ENCODE results near the gene KYAT1. TPM values are rescaled to one million over a fixed set of nuclear protein-coding genes. Genes with fewer than 3 reads are reported as not detected.
A peak's percentile ranks its signal among the peaks of the same experiment; 100 is the strongest.

Gene KYAT1
- total RNA-seq, 1 experiment from 2014 or later: 14.6 TPM

DNA sequence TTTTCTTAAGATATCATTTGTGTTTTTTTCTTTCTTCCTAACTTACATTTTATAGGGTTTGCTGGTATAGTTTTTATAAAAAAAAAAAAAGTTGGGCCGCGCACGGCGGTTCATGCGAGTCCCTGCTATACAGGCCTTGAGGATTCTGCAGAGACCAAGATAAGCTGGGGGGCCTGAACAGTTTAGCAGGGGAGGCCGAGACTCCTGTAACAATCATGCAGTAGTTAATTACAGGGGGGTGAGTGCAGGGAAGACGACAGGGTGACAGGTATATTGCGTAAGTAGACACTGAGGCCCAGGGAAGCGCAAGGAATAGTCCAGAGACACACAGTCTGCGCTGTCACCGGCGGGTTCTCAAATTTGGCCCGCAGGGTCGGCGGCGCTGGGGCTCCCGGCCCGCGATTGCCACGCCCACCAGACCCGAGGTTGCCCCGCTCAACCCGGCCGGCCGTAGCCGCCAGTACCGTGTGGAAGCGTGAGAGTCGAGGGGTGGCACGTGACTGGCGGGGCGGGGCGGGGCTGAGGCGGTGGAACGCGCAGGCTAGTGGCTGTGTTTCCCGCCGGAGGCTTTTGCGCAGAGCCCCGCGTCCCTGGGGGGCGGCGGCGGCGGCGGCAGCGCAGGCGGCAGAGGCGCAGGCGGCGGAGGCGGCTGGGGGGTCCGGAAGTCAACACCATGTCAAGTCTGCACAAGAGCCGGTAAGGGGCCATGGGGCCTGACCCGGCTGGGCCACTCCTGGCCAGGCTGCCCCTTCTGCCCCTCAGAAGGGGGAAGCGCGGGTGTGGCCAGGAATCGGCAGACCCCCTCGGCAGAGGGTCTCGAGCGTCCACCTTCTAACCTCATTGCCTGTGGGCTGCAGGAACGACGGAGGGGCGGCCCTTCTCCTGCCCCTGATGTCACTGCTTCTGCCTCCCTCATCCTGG is 94.8 kb downstream of the KYAT1 start, which contains the start of gene TBC1D13:
Gene TBC1D13 (plus strand): TSS at position 573 of the 921 bp plus-strand sequence. CDS start 101 bp downstream, at position 674.
- H2BK15ac ChIP-seq (ENCODE audit: low read depth, low read length): no peak within 1 kb of the TSS
- WGBS (ENCODE audit: extremely low coverage, insufficient read length, low lambda C conversion rate): no CpG with 5 or more reads among the region's 64 CpGs
- H3K4me1 Mint-ChIP-seq: peaks cover 5 to 6% of the 10 kb centered on the region in 2 experiments; a peak in 3 of 4 replicates
- peak within 1 kb of the TSS; percentile 88 for H3K4me2 ChIP-seq (ENCODE audit: insufficient read depth, insufficient read length, low read length)
- H2BK20ac ChIP-seq (ENCODE audit: low read depth, low read length, poor library complexity, severe bottlenecking): no peak within 1 kb of the TSS
- no peak within 1 kb of the TSS for H3K4ac ChIP-seq (ENCODE audit: low read depth, low read length)
- H4K5ac ChIP-seq (ENCODE audit: insufficient read length, low read depth, low read length): no peak within 1 kb of the TSS
- no peak within 1 kb of the TSS for H2BK120ac ChIP-seq (ENCODE audit: low read depth, low read length, poor library complexity, severe bottlenecking)
- no peak within 1 kb of the TSS for H2BK12ac ChIP-seq (ENCODE audit: insufficient read length, low read depth, low read length)
- H4K20me1 ChIP-seq (ENCODE audit: control insufficient read depth, insufficient read depth, insufficient read length): no peaks in the 10 kb centered on the region
- no peaks in the 10 kb centered on the region for H3K79me2 ChIP-seq (ENCODE audit: insufficient read depth, low read length)
- H3K36me3 Mint-ChIP-seq (ENCODE audit: insufficient read depth in 1 of 3, low read depth in 3 of 3): peaks cover 2 to 10% (median 6%) of the 10 kb centered on the region in 3 experiments; a peak in 5 of 7 replicates
- peak within 1 kb of the TSS; percentile 46 for H3K9ac ChIP-seq (ENCODE audit: extremely low read depth, insufficient read length, low read length)
- peak within 1 kb of the TSS; percentile 87 to 96 for H3K4me3 Mint-ChIP-seq
- H3K14ac ChIP-seq (ENCODE audit: insufficient read depth, low read length): peak within 1 kb of the TSS; percentile 70
- DNase-seq: peak; percentile 94
- no peak within 1 kb of the TSS for H4K91ac ChIP-seq (ENCODE audit: insufficient read length, low read depth, low read length)
- H3K9me3 Mint-ChIP-seq: peaks cover 0 to 4% of the 10 kb centered on the region in 2 experiments; a peak in 3 of 5 replicates
- H2BK5ac ChIP-seq (ENCODE audit: insufficient read length, low read length): no peak within 1 kb of the TSS
- no peak within 1 kb of the TSS for H3K23ac ChIP-seq (ENCODE audit: insufficient read length, low read depth, low read length)
- H3K4me1 ChIP-seq (ENCODE audit: insufficient read depth, low read length): no peaks in the 10 kb centered on the region
- H3K27me3 ChIP-seq (ENCODE audit: insufficient read depth, low read length): no peaks in the 10 kb centered on the region
- no peak within 1 kb of the TSS for H3K18ac ChIP-seq (ENCODE audit: insufficient read length, low read depth, low read length)
- no peak within 1 kb of the TSS for H2AK5ac ChIP-seq (ENCODE audit: insufficient read length, low read length)
- H3T11ph ChIP-seq (ENCODE audit: low read length): no peak within 1 kb of the TSS
- H3K9me3 ChIP-seq (ENCODE audit: control insufficient read depth, low read depth, low read length): no peaks in the 10 kb centered on the region
- no peaks in the 10 kb centered on the region; the same call in 1 of the 2 replicates for H3K27me3 Mint-ChIP-seq (ENCODE audit: low read depth)
- no peak within 1 kb of the TSS for H2AFZ ChIP-seq (ENCODE audit: low read length)
- H3K23me2 ChIP-seq (ENCODE audit: insufficient read length, low read depth, low read length, poor library complexity, severe bottlenecking): peaks cover 5% of the 10 kb centered on the region
- no peak within 1 kb of the TSS for H4K8ac ChIP-seq (replicated peaks; ENCODE audit: insufficient read length, low read depth, low read length)
- no peak within 1 kb of the TSS for H3K27ac ChIP-seq (ENCODE audit: insufficient read length, low read depth, low read length)
- peak within 1 kb of the TSS; percentile 73 to 84 (median 74); a peak in 4 of 7 replicates for H3K27ac Mint-ChIP-seq
- peaks cover 4% of the 10 kb centered on the region for H3K79me1 ChIP-seq (ENCODE audit: insufficient read depth, low read depth, low read length, poor library complexity, severe bottlenecking)
- TF ChIP-seq CTCF (conservative IDR thresholded peaks at IDR 0.05): no peak
- H3K56ac ChIP-seq (ENCODE audit: insufficient read length, low read depth, low read length): no peak within 1 kb of the TSS
